ENCODE data around the gene KLHDC4. TPM values are rescaled to one million over a fixed set of nuclear protein-coding genes. Genes with fewer than 3 reads are reported as not detected.
"Not testable (repeated sequence)": the region's sequence is repeated elsewhere in the genome, so short reads cannot be mapped to it uniquely, and the experiment has no call there.

The KLHDC4 gene
- polyA plus RNA-seq, 3 donors: 11.2 to 26.4 (median 12.6) TPM

DNA sequence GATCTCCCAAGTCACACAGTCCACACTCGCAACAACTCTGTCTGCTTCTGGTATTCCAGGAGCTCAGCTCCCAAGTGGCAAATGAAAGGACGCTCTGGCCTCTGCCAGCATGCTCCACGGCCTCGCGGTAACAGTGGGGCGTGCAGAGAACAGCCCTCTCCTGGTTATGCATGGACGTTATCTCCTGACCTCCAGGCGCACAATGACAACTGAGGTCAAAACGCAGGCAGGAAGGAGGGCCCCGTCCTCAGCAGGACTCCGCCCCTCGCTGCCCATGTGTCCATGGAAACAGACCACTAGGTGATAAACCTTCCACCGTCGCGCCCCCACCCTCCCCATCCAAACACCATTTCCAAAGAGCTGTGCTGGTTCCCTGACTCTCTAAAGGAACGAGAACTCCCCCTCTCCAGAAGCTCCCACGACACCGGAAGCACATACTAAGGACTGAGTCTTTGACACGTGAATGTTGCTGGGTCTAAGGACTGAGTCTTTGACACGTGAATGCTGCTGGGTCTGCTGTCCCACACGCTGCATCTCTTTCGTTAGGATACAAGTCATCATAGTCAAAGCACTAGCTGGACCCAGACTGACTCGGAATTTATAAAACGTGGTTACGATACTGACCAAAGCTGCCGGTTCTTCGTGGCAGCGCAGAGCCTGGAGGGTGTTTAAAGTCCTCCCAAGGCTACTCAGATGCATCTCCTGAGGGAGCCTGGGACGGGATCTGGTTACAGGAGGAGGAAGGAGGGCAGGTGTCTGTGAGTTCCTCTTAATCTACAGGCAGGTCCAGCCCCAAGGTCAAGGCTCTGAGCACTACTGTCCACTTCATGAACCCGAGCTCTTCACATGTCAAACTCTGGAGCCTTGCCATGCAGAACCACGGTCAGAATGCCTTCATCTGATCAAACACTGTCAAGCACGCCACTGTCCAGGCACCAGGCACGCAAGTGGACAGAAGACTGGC, 43.9 kb downstream of the KLHDC4 start:
- H3K79me2 ChIP-seq (ENCODE audit: insufficient read depth, low read length): no peaks in the 10 kb centered on the region
- H3K4me1 Mint-ChIP-seq: no peaks in the 10 kb centered on the region
- H3K9me3 ChIP-seq (replicated peaks in 1 of 2; ENCODE audit: control insufficient read depth in 1 of 2, insufficient read depth in 1 of 2, low read length in 2 of 2): no peaks in the 10 kb centered on the region
- H3K4me2 ChIP-seq (replicated peaks; ENCODE audit: extremely low read depth, low read length, poor library complexity, severe bottlenecking): no peak overlapping the region
- peaks cover 0 to 3% (median 0%) of the 10 kb centered on the region in 3 donors for H3K27me3 Mint-ChIP-seq (ENCODE audit: low read depth in 3 of 3)
- H3K9me3 Mint-ChIP-seq: peaks cover 0 to 5% (median 0%) of the 10 kb centered on the region in 7 donors
- no peak overlapping the region for H3K4me3 ChIP-seq (replicated peaks in 1 of 3; ENCODE audit: low read depth in 2 of 3, low read length in 3 of 3)
- no peak overlapping the region for H3K4me3 Mint-ChIP-seq
- H4K20me1 ChIP-seq (ENCODE audit: insufficient read depth, low read length): no peaks in the 10 kb centered on the region
- no peak for TF ChIP-seq CTCF (IDR thresholded peaks at IDR 0.05)
- no peak overlapping the region for H3K27ac Mint-ChIP-seq
- H2AFZ ChIP-seq (ENCODE audit: insufficient read depth, low read depth, low read length, poor library complexity, severe bottlenecking): no peak overlapping the region
- no peaks in the 10 kb centered on the region for H3K4me1 ChIP-seq (ENCODE audit: control insufficient read depth in 1 of 2, insufficient read depth in 2 of 2, low read length in 2 of 2)
- no peak for DNase-seq
- peaks cover 70 to 83% of the 10 kb centered on the region in 2 donors for H3K36me3 Mint-ChIP-seq
- H3K9ac ChIP-seq (ENCODE audit: insufficient read depth, low read length, poor library complexity, severe bottlenecking): no peak overlapping the region
- H3K27ac ChIP-seq (ENCODE audit: low read depth in 1 of 2, low read length in 2 of 2): no peak overlapping the region
- no peaks in the 10 kb centered on the region for H3K27me3 ChIP-seq (ENCODE audit: control insufficient read depth in 2 of 2, insufficient read depth in 2 of 2, low read length in 2 of 2)
- 95% methylated on average over 27 of the region's 33 CpGs for WGBS (ENCODE audit: insufficient coverage)
- peaks cover 49 to 67% of the 10 kb centered on the region in 2 donors for H3K36me3 ChIP-seq (replicated peaks in 1 of 2; ENCODE audit: control insufficient read depth in 1 of 2, insufficient read depth in 2 of 2, low read length in 2 of 2)
- intact Hi-C loops (cut with micrococcal nuclease): no loop called here

DNA sequence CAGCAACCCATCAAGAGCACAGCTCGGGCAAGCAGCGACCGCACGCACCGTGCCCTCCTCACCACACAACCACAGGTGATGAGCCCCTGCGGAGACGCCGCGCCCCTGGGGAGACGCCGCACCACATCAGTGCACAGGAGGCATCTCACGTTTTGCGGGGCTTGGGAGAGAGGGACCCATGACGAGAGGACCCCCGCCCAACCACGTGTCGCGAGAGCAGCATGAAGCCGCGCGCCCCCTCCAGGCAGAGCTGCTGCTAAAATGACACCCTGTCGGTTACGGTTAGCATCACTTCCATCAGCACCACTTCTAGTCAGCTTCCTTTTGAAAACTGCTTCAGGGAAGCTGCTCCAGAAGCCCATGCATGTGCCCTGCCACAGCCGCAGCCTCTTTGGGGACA, 45.3 kb downstream of the KLHDC4 start:
- Histone ChIP-seq H3K9me3 (replicated peaks in 1 of 2; ENCODE audit: control insufficient read depth in 1 of 2, insufficient read depth in 1 of 2, low read length in 2 of 2) (no peaks in the 10 kb centered on the region), H3K9ac (ENCODE audit: insufficient read depth, low read length, poor library complexity, severe bottlenecking) (no peak overlapping the region), H3K4me2 (replicated peaks; ENCODE audit: extremely low read depth, low read length, poor library complexity, severe bottlenecking) (no peak overlapping the region), H3K27me3 (ENCODE audit: control insufficient read depth in 2 of 2, insufficient read depth in 2 of 2, low read length in 2 of 2) (no peaks in the 10 kb centered on the region), H2AFZ (ENCODE audit: insufficient read depth, low read depth, low read length, poor library complexity, severe bottlenecking) (no peak overlapping the region), H4K20me1 (ENCODE audit: insufficient read depth, low read length) (no peaks in the 10 kb centered on the region), H3K4me1 (ENCODE audit: control insufficient read depth in 1 of 2, insufficient read depth in 2 of 2, low read length in 2 of 2) (no peaks in the 10 kb centered on the region), H3K79me2 (ENCODE audit: insufficient read depth, low read length) (no peaks in the 10 kb centered on the region), H3K36me3 (replicated peaks in 1 of 2; ENCODE audit: control insufficient read depth in 1 of 2, insufficient read depth in 2 of 2, low read length in 2 of 2) (peaks cover 51 to 73% of the 10 kb centered on the region in 2 donors), H3K27ac (ENCODE audit: low read depth in 1 of 2, low read length in 2 of 2) (no peak overlapping the region), H3K4me3 (replicated peaks in 1 of 3; ENCODE audit: low read depth in 2 of 3, low read length in 3 of 3) (no peak overlapping the region)
- TF ChIP-seq CTCF (IDR thresholded peaks at IDR 0.05): no peak
- WGBS (ENCODE audit: insufficient coverage): 97% methylated on average over 15 of the region's 24 CpGs
- peaks cover 0 to 5% (median 0%) of the 10 kb centered on the region in 7 donors for H3K9me3 Mint-ChIP-seq
- peaks cover 0 to 3% (median 0%) of the 10 kb centered on the region in 3 donors for H3K27me3 Mint-ChIP-seq (ENCODE audit: low read depth in 3 of 3)
- no peak overlapping the region for H3K27ac Mint-ChIP-seq
- H3K4me1 Mint-ChIP-seq: no peaks in the 10 kb centered on the region
- no peak overlapping the region for H3K4me3 Mint-ChIP-seq
- H3K36me3 Mint-ChIP-seq: peaks cover 73 to 85% of the 10 kb centered on the region in 2 donors
- intact Hi-C loops (cut with micrococcal nuclease): no loop called here
- DNase-seq: no peak

DNA sequence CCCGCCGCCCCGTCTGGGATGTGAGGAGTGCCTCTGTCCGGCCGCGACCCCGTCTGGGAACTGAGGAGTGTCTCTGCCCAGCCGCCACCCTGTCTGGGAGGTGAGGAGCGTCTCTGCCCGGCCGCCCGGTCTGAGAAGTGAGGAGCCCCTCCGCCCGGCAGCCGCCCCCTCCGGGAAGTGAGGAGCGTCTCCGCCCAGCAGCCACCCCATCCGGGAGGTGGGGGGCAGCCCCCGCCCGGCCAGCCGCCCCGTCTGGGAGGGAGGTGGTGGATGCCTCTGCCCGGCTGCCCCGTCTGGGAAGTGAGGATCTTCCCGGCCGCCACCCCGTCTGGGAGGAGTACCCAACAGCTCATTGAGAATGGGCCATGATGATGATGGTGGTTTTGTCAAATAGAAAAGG, 47.0 kb downstream of the KLHDC4 start:
- peak overlapping the region in 1 of 7 donors; percentile 68 for H3K27ac Mint-ChIP-seq
- WGBS (ENCODE audit: insufficient coverage): 99% methylated on average over 21 of the region's 28 CpGs
- peaks cover 59 to 72% of the 10 kb centered on the region in 2 donors for H3K36me3 ChIP-seq (replicated peaks in 1 of 2; ENCODE audit: control insufficient read depth in 1 of 2, insufficient read depth in 2 of 2, low read length in 2 of 2)

More for the DNA sequence above, 47.0 kb downstream of the KLHDC4 start:
- H3K79me2 ChIP-seq (ENCODE audit: insufficient read depth, low read length); H3K27me3 Mint-ChIP-seq (ENCODE audit: low read depth in 3 of 3); H3K27ac ChIP-seq (ENCODE audit: low read depth in 1 of 2, low read length in 2 of 2); H3K9me3 Mint-ChIP-seq; DNase-seq; H3K4me3 ChIP-seq (replicated peaks in 1 of 3; ENCODE audit: low read depth in 2 of 3, low read length in 3 of 3); H3K27me3 ChIP-seq (ENCODE audit: control insufficient read depth in 2 of 2, insufficient read depth in 2 of 2, low read length in 2 of 2); H2AFZ ChIP-seq (ENCODE audit: insufficient read depth, low read depth, low read length, poor library complexity, severe bottlenecking); H3K4me1 Mint-ChIP-seq; H3K9ac ChIP-seq (ENCODE audit: insufficient read depth, low read length, poor library complexity, severe bottlenecking); H3K4me1 ChIP-seq (ENCODE audit: control insufficient read depth in 1 of 2, insufficient read depth in 2 of 2, low read length in 2 of 2); H3K4me2 ChIP-seq (replicated peaks; ENCODE audit: extremely low read depth, low read length, poor library complexity, severe bottlenecking); intact Hi-C loops (cut with micrococcal nuclease); H4K20me1 ChIP-seq (ENCODE audit: insufficient read depth, low read length); H3K9me3 ChIP-seq (replicated peaks in 1 of 2; ENCODE audit: control insufficient read depth in 1 of 2, insufficient read depth in 1 of 2, low read length in 2 of 2); H3K4me3 Mint-ChIP-seq: not testable (repeated sequence)
- H3K36me3 Mint-ChIP-seq: peaks cover 71 to 84% of the 10 kb centered on the region in 2 donors

Measured in CD14-positive monocyte (primary cell).